NCI-H187 treated with DMSO at 0.1 percent for 48 hours (cell line): ENCODE data around the gene KCTD5.
"Not testable (repeated sequence)": the region's sequence is repeated elsewhere in the genome, so short reads cannot be mapped to it uniquely, and the experiment has no call there.

Experiments used
- DNase-seq: peaks from one replicate; lab custom pipeline; 2025; lab: John Stamatoyannopoulos, UW

KCTD5 gene

GRCh38 chr16:2682209-2683021, at the start of gene KCTD5:
KCTD5 (plus strand) TSS chr16:2682523; CDS start chr16:2682549, 26 bp downstream.
- DNase-seq: peak; percentile 94

GRCh38 chr16:2639071-2639721, 43.1 kb upstream of the KCTD5 start:
- DNase-seq: not testable (repeated sequence)

- not testable (repeated sequence) for DNase-seq
Measured at GRCh38 chr16:2639722-2640072, 42.6 kb upstream of the KCTD5 start.

GRCh38 chr16:2642561-2642960, 39.8 kb upstream of the KCTD5 start:
- not testable (repeated sequence) for DNase-seq

- not testable (repeated sequence) for DNase-seq
Measured at GRCh38 chr16:2644754-2645453, 37.4 kb upstream of the KCTD5 start.

- DNase-seq: not testable (repeated sequence)
Measured at GRCh38 chr16:2651268-2651871, 31.0 kb upstream of the KCTD5 start.

- not testable (repeated sequence) for DNase-seq
Measured at GRCh38 chr16:2653915-2654314, 28.4 kb upstream of the KCTD5 start.

- DNase-seq: not testable (repeated sequence)
Measured at GRCh38 chr16:2654949-2655348, 27.4 kb upstream of the KCTD5 start.

- DNase-seq: no peak
Measured at GRCh38 chr16:2656985-2657384, 25.3 kb upstream of the KCTD5 start.

GRCh38 chr16:2657803-2658202, 24.5 kb upstream of the KCTD5 start:
- not testable (repeated sequence) for DNase-seq

GRCh38 chr16:2659560-2659959, 22.8 kb upstream of the KCTD5 start:
- not testable (repeated sequence) for DNase-seq

- not testable (repeated sequence) for DNase-seq
Measured at GRCh38 chr16:2660014-2660662, 22.2 kb upstream of the KCTD5 start.

GRCh38 chr16:2660755-2661373, 21.5 kb upstream of the KCTD5 start:
- not testable (repeated sequence) for DNase-seq

GRCh38 chr16:2663553-2664546, 18.5 kb upstream of the KCTD5 start:
- DNase-seq: no peak

GRCh38 chr16:2664574-2664982, 17.7 kb upstream of the KCTD5 start:
- DNase-seq: no peak

- not testable (repeated sequence) for DNase-seq
Measured at GRCh38 chr16:2666671-2667070, 15.7 kb upstream of the KCTD5 start.

- not testable (repeated sequence) for DNase-seq
Measured at GRCh38 chr16:2669587-2669986, 12.7 kb upstream of the KCTD5 start.

- DNase-seq: not testable (repeated sequence)
Measured at GRCh38 chr16:2670017-2670416, 12.3 kb upstream of the KCTD5 start.

- not testable (repeated sequence) for DNase-seq
Measured at GRCh38 chr16:2671193-2671592, 11.1 kb upstream of the KCTD5 start.

GRCh38 chr16:2671741-2672140, 10.6 kb upstream of the KCTD5 start:
- no peak for DNase-seq
